Stimulated activated CD4-positive, alpha-beta T cell treated with anti-CD3 and anti-CD28 coated beads, Interleukin-4, amount 100 ng/mL, for 4 hours (primary cell): ENCODE measurements around the gene ARHGAP15.

Experiments used
- DNase-seq, 2 experiments: peaks; one replicate each; pipeline ENCODE4 v3.0.0-alpha.2; 2020

Gene ARHGAP15

DNA sequence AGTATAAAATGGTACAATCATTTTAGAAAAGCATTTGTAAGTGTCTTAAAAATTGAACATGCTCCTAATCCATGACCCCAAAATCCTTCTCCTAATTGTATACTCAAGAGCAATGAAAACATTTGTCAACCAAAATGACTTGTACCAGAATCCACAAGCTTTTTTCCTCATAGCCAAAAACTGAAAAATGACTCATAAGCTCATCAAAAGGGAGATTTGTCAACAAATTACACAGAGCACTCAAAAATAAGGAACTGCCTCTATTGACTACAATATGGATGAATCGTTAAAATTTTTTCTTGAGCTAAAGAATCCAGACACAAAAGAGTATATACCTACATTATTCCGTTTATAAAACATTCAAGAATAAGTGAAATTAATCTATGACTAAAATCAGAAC, 544.8 kb downstream of the ARHGAP15 start:
- no peak for DNase-seq

DNA sequence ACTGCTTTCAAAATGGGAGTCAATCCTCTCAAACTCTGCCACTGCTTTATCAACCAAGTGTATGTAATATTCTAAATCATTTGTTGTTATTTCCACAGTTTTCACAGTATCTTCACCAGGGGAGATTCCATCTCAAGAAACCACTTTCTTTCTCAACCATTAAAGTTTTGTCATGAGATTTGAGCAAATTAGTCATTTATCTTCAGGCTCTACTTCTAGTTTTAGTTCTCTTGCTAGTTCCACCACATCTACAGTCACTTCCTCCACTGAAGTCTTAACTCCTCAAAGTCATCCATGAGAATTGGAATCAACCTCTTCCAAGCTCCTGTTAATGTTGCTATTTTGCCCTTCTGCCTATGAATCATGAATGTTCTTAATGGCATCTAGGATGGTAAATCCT, 545.8 kb downstream of the ARHGAP15 start:
- no peak for DNase-seq

DNA sequence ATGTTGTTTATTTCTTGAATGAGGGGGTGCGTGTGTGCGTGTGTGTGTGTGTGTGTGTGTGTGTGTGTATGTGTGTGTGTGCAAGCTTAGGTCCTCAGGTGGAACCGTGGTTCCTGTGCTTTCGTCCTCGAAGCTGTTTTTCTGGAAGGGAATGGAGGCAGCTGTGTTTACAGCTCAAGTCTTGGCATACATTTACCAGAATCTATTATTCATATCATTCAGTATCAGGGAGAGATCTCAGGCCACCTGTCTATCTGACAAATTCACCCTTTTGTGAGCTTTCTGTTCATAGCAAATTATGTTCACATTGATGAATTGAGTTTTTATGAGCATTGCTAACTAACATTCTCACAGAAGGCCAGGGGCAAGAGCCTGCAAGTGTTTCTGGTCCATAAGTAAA, 550.4 kb downstream of the ARHGAP15 start:
- no peak for DNase-seq

DNA sequence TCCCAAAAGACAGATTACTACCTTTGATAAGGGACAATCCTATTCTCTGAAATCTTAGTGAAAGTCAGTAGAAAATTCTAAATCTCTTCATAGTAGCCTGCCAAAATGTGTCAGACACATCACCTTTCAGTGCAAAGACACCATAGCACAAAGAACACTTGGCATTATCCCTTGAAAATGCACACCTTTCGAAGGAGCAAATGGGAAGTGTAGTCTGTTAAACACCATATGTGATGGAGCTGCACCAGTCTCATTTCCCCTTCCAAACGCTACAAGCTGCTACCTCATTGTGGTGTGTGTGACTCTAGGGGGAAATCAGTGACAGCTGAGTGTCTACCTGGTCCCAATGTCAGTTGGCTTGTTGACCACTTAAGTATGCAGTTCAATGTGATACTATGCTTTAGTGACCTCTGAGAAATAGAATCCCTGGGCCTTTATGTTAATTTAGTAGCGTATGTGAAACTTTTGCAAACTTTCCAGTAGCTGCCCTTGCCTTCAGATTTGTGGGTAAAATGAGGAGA, 551.7 kb downstream of the ARHGAP15 start:
- DNase-seq: no peak

DNA sequence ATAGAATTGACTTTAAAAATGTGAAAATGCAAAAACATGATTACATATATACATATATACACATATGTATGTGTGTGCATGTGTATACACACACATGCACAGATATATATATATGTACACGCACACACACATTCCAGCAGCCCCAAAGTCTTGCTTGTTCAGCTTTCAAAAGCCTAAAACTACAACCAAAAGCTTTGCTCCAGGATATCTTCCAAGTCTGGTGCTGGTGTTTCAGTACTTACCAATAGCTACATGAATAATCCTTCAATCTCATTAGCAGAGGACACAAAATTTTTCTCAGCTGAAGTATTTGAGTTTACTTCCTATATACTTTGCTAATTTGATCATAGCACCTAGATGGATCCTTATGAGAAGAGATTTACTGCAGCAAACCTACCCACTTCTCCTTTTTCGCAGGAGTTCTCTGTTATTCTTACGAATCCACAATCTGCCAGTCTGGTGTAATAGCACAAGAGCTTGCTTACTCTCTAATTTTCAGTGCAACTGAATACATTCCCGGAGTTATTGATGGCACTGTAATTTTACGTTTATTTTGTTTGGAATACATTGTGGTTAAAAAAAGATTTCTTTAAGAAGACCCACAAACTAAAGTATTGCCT, 553.3 kb downstream of the ARHGAP15 start:
- DNase-seq: no peak

- no peak for DNase-seq
These were observed 554.8 kb downstream of the ARHGAP15 start for GRCh38 chr2:143683977-143684376.

DNA sequence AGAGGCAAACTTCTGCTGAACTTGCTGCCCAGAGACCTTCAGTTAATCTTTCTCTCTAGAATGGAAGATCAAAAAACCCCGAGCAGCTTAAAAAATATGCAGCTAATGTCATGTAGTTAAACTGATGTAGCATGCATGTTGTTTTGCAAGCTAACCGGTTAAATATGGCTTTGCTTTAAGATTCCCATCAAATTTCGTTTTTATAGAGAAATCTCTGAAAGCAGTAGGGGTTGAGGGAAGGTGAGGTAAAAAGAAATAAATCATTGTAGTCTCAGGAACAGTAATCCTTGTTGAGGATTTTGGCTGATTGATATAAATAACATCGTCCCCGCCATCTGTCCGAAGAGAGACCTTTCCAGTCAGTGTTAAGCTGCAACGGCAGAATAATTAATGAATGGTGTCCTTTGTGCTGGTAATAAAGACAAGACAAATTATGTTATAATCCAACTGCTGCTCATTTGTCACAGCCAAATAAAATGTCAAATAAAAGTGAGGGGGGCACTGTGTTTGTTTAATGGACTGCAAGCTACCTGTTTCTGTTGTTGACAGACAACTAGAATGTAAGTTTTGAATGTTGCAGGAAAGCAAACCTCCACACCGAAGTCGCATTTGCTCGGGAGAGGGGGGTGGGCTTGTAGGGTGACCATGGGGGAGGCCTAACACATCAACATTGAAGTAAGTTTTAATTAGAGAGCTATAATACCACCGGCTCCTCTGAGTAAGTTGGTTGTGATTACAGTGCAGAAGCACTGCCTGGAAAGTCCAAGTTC, 555.5 kb downstream of the ARHGAP15 start:
- no peak for DNase-seq

DNA sequence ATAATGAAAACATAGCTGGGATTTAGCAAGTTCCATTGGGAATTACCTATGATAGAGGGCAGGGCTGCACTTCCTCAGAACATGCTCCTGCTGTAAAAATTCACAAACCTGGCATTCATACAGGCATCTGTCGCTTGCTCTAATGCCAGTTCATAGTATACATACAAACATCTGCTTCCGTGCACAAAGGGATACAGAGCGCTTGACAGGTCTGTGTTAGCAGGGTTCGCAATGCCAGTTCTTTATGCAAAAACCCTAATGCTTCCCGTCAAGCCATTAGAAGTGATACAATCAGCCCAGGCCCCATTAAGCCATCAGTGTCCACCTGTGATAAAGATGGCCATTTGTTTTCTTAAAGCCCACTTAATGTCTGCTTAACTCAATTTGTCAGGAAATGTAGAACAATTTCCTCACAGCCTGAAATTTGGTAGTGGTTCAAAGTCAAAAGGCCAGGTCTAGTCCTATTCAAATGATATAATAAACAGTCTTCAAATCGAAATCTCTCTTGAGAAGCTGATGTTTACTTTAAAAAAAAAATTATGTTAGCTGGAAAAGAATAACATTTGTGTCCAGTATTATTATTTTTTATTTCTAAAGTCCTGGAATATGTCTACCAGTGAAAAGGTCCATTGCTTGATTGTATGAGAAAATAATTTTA, 556.3 kb downstream of the ARHGAP15 start:
- no peak for DNase-seq

- DNase-seq: no peak
These were observed 557.5 kb downstream of the ARHGAP15 start for GRCh38 chr2:143686585-143687164.

GRCh38 chr2:143688248-143688647, 559.0 kb downstream of the ARHGAP15 start:
- no peak for DNase-seq

- DNase-seq: no peak
These were observed 559.6 kb downstream of the ARHGAP15 start for GRCh38 chr2:143688815-143689214.

DNA sequence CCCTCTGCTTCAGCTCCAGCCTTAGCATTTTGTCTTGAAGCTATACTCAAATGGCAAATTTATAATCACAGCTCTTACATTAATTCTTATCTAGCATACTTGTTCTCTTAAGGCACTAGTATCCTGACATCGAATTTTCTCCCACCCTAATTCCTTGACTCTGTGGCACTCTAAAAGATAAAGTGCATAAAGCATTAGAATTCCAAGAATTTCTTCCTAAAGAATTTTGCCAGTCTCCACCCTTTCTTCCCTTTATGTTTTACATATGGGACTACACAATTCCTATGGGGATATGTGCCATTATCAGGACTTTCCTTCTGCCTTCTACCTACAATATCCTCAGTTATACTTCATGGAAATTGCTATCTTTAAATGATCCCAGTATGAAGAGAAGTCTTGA, 560.3 kb downstream of the ARHGAP15 start:
- DNase-seq: no peak

DNA sequence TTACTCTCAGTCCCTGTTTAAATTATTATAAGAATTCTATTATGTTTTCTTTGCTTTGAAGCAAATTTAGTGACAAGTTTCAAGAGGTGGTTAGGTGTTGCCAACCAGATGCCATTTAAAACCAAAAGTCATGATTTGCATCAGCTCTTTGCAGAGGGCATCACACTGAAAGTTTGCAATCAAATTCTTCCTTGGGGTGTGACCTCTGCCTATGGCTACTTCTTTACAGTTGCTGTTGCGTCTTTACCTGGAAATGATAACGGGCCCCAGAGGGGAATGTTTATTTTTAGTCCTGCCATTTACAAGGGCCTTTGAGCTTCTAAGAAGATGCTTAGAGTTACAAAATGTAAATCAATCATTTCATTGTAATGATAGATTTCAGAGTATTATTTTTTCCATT, 561.0 kb downstream of the ARHGAP15 start:
- no peak for DNase-seq

DNA sequence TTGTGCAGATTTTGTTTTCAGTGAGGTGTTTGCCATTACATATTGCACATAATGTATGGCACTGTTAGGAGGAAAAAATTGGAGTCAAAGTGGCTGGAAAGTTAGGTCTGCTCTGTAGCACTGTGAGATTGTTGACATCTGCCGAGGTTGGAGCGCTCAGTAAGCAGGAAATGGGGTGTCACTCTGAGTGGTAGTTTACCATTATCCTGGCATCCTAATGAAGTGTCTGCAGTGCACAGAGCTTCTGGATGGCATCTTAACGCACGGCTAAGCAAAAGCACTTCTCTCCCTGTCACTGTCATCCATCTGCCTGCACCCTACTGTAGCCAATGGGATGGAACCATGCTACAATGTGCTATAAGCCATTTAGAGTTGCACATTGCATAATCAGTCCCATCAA, 561.9 kb downstream of the ARHGAP15 start:
- DNase-seq: no peak

DNA sequence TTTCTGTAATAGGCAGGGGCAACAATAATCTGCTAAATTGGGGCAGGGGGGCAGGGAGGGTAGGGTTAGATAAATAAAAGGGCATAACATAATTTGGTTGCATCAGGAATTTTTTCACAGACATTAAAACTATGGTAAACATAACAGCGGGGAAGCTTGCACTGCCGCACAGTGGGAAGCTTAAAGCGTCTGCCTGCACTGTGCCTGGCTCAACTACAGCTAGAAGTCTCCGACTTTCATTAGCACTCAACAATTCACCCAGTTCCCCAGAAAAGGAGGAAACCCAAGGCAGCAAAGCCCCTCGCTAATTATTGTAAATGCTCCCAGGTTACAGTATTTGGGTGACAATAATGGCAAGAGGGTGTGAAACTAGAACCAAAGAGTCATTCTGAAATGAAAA, 562.9 kb downstream of the ARHGAP15 start:
- DNase-seq: no peak

DNA sequence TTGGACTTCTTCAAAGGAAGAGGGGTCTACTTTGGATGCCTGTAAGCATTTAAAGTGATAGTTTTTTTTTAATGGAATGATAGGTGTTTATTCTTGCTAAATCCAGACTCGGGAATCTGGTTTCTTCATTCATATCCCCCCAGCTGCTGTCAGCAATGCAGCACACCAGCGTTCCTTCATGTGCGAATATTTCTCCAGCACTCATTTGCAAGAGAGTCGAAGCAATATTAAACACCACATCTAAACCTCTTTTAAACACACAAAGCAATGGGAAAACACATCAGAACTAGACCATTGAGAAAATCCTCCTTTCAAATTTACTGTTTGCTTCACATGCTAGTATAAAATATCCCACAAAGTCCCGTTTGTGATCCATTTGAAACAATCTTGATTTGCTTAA, 563.7 kb downstream of the ARHGAP15 start:
- DNase-seq: no peak

DNA sequence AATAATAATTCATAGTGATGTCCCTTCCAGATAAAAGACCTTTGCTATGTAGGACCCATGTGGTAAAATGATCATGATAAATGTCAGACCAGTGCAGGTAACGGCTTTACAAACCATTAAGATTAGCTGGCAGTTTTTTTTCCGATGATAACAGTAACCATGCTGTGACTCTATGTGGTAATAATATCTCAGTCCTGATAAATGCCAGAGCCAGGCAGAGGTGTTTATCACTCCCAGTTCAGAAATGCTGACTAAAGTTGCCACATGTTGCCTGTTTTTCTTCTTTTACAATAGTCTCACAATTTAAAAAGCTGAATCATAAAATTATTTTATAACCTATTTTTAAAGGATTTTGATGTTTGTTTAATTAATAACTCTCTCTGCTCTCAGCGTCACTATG, 565.1 kb downstream of the ARHGAP15 start:
- no peak for DNase-seq

- DNase-seq: no peak
These were observed 567.4 kb downstream of the ARHGAP15 start for GRCh38 chr2:143696651-143697050.

DNA sequence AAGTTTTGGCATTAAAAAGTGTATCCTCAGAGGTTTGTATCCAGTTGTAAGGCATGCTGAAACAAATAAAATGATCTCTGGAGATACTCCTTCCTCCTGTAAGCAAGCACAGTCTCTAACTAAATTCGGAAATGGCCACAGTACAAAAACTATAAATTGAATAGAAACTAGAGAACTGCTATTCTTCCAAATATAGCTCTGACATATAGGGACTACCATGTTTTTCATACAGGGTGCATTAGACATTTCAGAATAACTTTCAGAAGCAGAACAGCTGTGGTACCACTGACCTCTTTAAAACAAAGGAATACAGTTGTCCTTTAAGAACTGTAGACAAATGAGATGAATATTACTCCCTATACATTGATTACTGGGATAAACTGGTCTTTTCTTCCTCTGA, 568.5 kb downstream of the ARHGAP15 start:
- no peak for DNase-seq

DNA sequence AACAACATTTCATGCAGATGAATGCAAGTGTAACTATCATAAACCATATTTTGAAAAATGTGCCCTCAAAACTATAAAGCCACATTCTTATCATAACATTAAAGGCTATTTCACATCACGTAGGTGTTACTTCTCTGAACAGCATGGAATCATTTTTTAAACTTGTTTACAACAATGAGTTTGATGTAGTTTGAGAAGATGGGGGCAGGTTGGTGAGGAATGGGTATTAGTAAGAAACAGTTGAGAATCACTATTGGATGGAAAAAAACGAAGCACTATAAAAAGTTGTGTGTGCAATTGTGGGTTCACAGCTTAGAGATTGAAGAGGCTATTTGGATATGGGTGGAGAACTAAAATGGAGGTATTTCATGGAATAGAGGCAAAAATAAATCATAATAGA, 569.1 kb downstream of the ARHGAP15 start:
- DNase-seq: no peak

DNA sequence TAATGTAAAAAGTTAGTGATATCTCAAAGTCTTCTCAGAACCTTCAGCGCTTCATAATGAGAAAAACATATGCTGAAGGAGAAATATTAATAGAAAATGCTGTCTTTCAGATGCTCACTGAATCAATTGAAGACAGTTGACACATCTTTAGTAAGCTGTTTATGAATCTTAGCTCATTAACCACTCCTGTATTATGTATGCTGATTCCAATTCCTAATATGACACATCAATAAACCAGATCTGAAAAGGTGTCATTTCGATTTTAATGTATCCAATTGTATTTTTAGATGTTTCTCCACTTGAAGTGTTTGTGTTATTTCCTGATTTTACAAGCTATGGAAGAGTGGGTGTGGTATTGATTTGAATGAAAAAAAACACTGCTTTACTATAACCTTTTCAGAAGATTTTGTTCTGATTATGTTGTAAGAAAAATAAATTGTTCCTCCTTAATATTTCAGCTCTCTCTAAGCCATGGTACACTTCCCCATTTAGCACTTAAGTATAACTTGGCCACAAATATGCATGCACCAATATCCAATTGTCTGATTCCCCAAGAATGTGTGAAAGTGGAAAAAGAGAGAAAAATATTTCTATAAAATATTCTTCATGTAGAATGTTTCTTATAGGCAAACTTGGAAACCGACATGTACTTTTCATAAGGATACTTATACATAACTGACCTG, 569.8 kb downstream of the ARHGAP15 start:
- no peak for DNase-seq

DNA sequence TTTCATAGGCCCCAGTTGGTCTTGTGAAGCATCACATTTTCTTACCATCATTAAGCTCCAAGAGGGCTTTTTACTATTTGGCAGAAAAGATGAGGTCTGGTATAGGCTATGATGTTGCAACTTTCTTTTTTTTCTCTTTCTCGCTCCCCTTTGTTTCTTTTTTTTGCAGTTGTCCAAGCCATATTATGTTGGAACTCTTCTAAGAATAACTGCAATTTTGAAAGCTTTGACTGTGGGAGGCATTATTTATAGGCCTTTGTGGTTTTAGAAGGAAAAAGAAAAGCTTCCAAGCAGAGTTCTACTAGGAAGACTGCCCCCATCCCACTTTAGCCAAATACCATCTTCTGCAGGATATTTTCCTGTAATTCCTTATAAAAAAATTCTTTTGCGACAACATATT, 571.6 kb downstream of the ARHGAP15 start:
- no peak for DNase-seq

DNA sequence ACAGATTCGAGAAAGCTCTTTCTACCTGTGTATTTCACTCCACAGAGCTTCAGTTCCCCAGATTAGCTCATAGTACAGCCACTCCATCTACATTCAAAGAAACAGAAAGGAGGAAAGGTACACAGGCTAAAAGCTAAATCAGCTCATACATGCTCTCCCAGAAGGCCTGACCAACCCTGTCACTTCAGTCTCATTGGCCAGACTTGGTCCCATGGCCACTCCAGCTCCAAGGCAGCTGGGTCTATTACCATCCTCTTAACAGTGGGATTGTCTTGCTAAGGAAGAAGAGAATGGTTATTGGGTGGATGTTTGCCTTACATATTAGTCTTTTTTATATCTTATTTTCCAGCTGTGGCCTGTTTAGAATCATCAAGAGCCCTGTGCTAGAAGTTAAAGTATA, 572.6 kb downstream of the ARHGAP15 start:
- DNase-seq: no peak
